Stimulated activated CD8-positive, alpha-beta memory T cell treated with anti-CD3 and anti-CD28 coated beads, Interleukin-4, amount 100 ng/mL, for 48 hours (primary cell): ENCODE data around the gene TUBGCP3.
"Not testable (repeated sequence)": the region's sequence is repeated elsewhere in the genome, so short reads cannot be mapped to it uniquely, and the experiment has no call there.

ENCODE experiments used
- DNase-seq: peaks from one replicate; pipeline ENCODE4 v3.0.0-alpha.2; 2020

TUBGCP3 gene

DNA sequence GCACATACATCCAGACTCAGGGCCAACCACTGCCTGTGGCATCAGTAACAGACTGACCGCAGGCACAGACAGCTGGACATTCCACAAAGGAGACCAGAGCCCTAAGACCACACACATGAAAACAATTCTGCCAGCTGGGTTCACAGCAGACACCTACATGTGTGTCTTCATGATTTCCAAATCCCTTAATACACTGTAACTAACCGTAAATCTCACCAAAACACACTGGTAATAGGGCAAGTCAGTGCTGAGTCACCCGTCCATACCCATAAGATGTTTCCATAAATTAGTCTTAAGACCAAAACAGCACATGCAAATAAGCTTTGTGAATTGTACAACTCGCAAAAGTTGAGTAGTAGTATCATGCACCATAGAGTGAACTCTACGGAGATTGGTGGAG is 65.4 kb downstream of the TUBGCP3 start:
- DNase-seq = no peak

GRCh38 chr13:112521073-112521685 is 66.8 kb downstream of the TUBGCP3 start:
- DNase-seq = no peak

DNA sequence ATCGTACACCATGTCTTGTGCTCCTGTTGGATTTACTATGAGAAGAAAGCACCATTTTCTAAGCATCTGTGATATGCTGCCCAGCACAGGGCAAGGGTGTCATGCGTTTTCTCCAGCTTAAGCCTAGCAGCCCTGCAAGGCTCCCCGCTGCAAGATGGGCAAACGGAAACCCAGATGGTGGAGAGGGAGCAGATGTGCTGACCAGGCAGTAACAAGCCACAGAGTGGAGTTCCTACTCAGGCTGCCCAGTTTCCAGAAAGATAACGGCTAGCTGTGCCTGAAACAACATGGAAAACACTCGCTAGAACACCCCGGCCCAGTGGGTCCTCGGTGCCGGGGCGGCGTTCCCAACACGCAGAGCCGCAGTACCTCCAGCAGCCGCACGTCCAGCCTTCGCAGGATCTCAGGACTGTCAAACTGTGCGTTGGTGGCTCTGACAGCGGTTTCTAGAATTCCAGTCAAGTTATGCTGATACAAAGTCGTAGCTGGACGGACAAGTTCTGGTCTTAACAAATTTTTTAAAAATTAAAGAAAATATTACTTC is 68.4 kb downstream of the TUBGCP3 start:
- DNase-seq = no peak

DNA sequence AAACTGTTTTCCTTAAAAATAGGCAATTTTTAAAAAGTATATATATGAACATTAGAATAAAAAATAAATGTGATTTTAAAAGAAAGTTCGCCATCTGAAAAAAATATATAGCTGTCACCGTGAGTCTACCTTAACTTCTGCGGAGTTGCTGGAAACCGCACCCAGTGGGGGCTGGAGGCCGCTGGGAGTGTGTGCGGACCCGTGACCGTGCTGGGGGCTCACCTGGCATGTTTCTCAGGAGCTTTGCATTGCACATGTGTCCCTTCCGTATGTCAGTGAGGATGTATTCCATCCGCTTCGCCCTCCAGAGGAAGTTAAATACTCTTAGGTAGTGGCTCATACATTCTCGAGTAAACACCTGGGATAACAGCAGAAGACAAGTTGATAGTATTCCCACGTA is 71.7 kb downstream of the TUBGCP3 start:
- DNase-seq = no peak

DNA sequence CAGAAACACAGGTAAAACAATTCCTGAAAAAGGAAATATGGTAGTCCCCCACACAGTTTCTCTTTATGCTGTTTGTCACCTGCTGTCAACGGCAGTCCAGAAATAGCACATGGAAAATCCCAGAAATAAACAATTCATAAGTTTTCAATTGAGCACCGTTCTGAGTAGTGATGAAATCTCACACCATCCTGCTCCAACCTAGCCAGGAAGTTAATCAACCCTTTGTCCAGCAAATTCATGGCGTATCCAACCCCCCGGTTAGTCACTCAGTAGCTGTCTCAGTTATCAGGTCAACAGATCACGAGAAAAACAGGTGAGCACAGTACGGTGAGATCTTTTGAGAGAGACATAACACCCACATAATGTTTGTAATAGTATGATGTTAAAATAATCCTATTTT is 74.2 kb downstream of the TUBGCP3 start:
- DNase-seq = no peak

DNA sequence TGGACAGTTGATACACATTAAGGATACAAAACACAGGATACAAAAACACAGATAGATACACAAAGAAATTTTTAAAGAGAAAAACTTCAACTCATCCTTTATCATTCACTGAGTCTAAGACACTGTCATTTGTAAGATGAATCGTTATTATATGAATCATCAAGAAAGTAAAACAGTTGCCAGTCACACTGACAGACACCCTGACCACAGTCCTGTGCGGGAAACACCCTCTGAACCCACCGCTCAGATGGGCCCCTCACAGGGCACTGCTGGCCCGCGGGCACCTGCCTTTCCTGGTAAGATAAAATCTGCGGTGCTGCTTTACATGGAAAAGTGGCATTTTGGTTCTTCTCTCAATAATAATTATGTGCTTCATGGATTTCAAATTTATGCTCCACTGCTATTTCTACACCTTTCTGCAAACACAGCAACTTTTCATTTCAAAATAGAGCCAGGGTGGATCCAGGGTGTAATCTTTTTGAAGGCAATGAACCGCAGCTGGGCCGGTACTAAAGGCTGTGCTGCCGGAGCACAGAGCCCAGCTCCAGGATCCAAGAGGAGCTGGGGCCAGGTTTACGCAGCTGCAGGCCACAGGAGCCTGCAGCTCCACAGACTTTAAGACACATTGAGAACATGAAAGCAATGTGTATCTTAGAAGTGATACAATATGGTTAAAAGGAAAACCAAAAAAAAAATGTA is 76.8 kb downstream of the TUBGCP3 start:
- DNase-seq = peak; percentile 42

DNA sequence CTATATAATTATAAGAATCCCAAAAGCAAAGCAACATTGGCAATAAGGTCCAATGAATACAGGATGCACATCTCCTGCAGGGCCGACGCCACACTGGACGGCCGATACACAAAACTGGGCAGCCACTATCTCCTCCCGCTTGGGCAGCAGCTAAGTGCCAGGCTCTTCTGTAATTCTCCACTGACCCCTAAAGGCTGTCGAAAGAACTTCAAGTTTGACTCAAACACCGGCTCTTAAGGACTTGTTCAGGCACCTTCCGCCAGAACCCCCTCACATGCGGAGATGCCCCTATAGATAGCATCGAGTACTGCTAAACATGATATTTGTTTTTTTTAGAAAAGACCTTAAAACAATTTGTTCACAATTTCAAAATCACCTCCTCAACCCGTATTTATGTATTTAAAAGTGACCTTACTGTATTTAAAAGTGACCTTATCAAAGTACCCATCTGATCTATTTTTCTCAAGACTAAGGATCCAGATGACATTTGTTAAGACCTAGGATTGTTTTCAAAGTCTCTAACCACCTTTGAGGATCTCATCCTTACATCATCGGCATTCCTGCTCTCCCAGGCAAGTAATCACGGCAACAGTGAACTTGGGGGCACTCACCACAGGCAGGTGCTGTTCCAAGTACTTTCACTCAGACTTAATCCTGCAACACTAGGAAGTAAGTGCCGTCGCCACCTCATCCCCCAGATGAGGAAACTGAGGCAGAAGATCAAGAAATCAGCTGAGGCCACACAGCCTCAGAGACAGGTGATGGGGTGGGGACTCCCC is 77.8 kb downstream of the TUBGCP3 start:
- DNase-seq = no peak

DNA sequence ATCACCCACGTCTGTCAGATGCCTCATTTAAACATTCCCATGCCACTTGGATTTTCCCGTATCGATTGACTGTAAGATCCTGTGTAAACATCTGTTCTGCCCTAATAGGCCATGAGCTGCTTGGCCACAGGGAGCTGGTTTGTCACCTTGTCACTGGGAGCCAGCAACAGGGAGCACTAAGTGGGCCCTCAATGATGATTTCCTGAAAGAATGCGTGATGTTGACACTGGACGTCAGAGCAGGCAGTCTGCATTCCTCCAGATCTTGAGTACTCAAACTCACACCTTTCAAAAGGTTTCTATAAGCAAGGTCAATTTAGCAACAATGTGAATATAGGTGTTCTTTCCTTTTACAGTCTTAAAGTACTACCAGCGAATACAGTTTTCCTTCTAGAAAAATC is 78.8 kb downstream of the TUBGCP3 start:
- DNase-seq = no peak

DNA sequence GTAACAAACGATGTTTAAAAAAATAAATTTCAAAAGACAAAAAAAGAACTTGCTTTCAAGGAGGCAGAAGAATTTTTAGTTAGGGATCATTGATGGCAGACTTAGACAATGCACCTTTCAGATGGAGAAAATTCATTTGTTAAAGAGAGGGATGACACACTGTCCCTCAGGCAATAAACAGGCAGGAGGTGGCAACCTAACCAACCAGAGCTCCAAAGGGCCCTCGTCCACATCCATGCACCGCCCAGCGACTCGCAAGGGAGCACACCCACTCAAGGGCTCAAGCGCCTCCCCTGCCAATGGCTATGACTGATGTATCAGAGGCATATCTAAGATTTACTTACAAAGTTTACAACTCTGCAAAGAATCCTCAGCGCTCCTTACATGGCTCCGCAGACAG is 81.9 kb downstream of the TUBGCP3 start:
- DNase-seq = no peak

- DNase-seq = no peak
Observed at GRCh38 chr13:112496166-112496565, 91.8 kb downstream of the TUBGCP3 start.

DNA sequence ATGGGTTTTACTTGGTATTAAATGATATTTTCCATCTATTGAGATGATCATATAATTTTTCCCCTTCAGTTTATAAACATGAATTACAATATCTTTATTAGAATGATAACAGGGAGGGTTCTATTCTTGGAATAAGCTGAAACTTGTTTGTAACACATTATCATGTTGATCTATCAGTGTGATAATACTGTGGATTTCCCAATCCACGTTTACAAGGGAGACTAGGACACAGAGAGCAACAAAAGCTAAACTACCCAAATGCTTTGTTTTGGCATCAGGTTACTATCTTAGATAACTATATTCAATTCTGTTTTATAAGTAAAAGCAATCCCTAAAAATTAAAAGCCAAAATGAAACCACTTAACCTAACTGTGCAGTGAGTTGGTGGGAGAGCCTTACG is 92.5 kb downstream of the TUBGCP3 start:
- DNase-seq = no peak

DNA sequence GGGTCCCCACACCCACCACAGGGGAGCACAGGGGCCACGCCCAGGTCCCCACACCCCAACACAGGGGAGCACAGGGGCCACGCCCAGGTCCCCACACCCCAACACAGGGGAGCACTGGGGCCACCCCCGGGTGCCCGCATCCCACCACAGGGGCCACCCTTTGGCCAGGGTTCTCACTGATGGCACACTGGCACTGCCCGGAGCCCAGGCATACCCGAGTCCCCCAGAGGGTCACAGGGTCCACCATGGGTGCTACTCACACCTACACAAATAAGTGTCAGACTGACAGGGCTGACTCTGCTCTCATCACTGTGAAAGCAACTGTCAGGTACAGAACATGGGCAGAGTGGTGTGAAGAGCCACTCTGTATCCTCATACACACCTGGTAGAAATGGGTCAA is 98.8 kb downstream of the TUBGCP3 start:
- DNase-seq = no peak

GRCh38 chr13:112488343-112489050 is 99.5 kb downstream of the TUBGCP3 start:
- DNase-seq = not testable (repeated sequence)

DNA sequence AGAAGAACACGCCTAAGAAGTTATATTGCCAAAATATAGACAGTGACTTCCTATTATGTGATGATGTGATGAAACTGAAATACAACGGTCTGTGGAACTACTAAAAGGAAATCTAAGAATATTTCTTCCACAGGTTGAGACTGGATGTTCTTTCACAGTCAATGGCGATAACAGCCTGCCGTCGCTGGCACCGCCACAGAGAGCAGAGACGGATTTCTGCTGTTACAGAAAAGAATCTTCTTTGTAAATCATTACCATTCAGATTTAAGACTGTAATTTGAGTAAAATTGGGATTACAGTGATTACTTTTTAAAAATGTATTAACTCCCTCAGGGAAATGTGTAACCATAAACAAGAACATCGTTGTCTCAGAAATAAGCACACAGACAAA is 100.8 kb downstream of the TUBGCP3 start:
- no peak for DNase-seq

DNA sequence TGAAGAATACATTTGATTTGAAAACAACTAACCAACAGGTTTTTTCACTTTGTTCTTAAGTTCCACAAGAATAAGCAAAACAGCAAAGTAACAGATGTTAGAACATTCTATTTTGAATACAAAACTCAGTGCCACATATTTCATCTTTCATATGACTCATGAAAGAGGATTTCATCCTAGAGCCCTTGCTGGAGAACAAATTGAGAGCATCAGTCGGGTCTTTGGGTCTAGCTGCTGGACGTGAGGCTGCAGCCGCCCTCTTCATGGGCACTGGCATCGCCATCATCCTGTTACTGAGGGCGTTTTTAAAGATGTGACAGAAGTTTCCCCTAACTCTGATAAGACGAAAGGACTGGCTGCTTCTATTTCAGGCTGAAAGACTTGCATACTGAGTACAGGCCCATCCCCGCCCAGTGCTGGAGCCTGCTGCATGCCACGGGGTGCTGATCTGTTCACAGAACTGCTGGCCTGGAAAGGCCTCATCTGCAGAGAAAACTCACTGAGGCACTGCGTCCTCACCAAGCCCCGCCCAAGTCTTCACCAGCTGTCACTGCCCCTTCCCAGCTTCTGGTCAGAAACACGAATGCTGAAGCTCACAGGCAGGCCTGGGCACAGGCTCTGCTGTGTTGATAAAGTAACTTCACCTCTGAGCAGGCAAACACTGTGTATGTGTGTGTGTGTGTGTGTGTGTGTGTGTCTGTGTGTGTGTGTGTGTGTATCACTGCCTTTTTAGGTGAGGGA is 101.4 kb downstream of the TUBGCP3 start:
- DNase-seq = no peak

- DNase-seq = not testable (repeated sequence)
Observed at GRCh38 chr13:112485814-112486213, 102.1 kb downstream of the TUBGCP3 start.

DNA sequence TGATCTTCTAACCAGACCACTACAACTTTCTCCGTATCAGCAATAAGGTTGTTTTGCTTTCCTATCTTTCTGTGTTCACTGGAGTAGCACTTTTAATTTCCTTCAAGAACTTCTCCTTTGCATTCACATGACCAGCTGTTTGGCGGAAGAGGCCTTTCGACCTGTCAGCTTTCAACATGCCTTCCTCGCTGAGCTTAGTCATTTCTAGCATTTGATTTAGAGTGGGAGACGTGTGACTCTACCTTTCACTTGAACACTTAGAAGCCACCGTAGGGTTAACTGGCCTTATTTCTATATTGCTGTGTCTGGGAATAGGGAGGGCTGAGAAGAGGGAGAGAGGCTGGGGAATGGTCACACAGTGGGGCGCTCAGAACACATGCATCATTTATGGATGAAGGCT is 104.7 kb downstream of the TUBGCP3 start:
- no peak for DNase-seq

- no peak for DNase-seq
Observed at GRCh38 chr13:112481458-112481857, 106.5 kb downstream of the TUBGCP3 start.

DNA sequence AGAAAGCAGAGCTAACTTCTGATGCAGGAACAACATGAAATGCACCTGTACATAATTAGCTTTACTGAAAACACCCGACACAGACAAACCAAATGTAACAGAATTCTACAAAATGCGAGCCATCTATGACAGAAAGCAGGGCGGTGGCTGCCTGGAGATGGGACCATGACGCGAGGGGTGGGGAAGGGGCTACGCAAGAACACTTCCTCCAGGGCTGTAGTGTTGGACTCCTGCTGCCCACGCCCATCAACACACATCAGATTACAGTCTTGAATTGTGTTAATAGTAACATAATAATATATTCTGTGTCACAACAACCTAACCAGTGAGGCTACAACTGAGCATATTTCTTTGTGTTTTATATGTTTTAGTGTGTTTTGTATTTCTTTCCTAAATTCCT is 108.6 kb downstream of the TUBGCP3 start:
- no peak for DNase-seq

GRCh38 chr13:112477070-112477619 is 110.8 kb downstream of the TUBGCP3 start:
- DNase-seq = no peak

DNA sequence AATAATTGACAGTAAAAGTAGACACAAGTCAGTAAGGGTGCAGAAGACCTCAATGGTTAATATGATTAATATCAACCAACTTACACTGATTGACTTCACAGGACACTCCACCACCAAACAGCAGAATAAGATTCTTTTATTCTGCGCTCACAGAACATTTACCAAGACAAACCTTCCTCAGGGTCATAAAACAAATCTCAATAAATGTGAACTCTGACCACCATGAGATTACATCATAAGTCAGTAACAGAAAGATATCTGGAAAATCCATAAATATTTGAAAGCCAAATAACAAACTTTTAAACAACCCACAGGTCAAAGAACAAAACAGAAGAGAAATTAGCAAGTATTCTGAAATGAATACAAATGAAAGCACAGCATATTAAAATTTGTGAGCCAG is 112.1 kb downstream of the TUBGCP3 start:
- DNase-seq = no peak

GRCh38 chr13:112474869-112475268 is 113.1 kb downstream of the TUBGCP3 start:
- DNase-seq = no peak
